Measurements from ENCODE around the gene DPP4. TPM values are rescaled to one million over a fixed set of nuclear protein-coding genes. Genes with fewer than 3 reads are reported as not detected.

DPP4 gene
- total and polyA plus RNA-seq, 2 of the 4 experiments (the other 2 are of a cell fraction): 13.2 to 19.0 TPM

- H2BK15ac ChIP-seq (ENCODE audit: low read depth, low read length): no peak overlapping the region
- no peak overlapping the region for H2AK5ac ChIP-seq (ENCODE audit: low read depth, low read length)
- peaks cover 4% of the 10 kb centered on the region for H3K9me1 ChIP-seq (ENCODE audit: insufficient read depth, low read length)
- H3K14ac ChIP-seq (replicated peaks; ENCODE audit: low read depth, low read length): no peak overlapping the region
- peak overlapping the region; percentile 64 for H2BK5ac ChIP-seq (ENCODE audit: low read depth, low read length, poor library complexity, severe bottlenecking)
- H4K91ac ChIP-seq (ENCODE audit: insufficient read depth, low read depth, low read length): no peak overlapping the region
- H3K4ac ChIP-seq (ENCODE audit: low read depth, low read length): no peak overlapping the region
- DNase-seq (peak; percentile 90), ATAC-seq (ENCODE audit: low read depth) (peak; percentile 68)
- TF ChIP-seq RFX5 (IDR thresholded peaks at IDR 0.05; ENCODE audit: low read depth, low read length) (no peak), CEBPB (IDR thresholded peaks at IDR 0.05; ENCODE audit: low read depth, low read length) (peak; percentile 35; the same call in 1 of the 2 replicates)
- BruUV-seq (replicated peaks): TSS peak; percentile 36
- in situ Hi-C loops (cut with MboI; ENCODE audit: low sequenced_read_pairs): no loop called here
- dilution Hi-C loops (cut with HindIII; ENCODE audit: low sequenced_read_pairs, unreplicated experiment): no loop called here
- H4K8ac ChIP-seq (ENCODE audit: low read depth in 2 of 2, low read length in 2 of 2): 0 out of 4 replicates have a peak overlapping the region, but pooled peaks of 1 of the 2 experiments have one; percentile 51
- no peaks in the 10 kb centered on the region for H3K9me3 ChIP-seq (ENCODE audit: control insufficient read depth, insufficient read depth, low read length)
- ChIA-PET CTCF (no interaction called here), POLR2A (ENCODE audit: unreplicated experiment) (interaction anchor here (1.1 kb wide), 1 partner anchor 12 kb away, joined by 3 read pairs; no protein-coding TSS in a partner anchor)
- H3K4me2 ChIP-seq (ENCODE audit: low read depth, low read length): peak overlapping the region; percentile 86
- H2AFZ ChIP-seq (replicated peaks; ENCODE audit: low read length, poor library complexity): no peak overlapping the region
- H2BK20ac ChIP-seq (ENCODE audit: low read depth, low read length): peak overlapping the region; percentile 58; the same call in 1 of the 2 replicates
- no peaks in the 10 kb centered on the region for H3K36me3 ChIP-seq (ENCODE audit: control insufficient read depth, insufficient read depth, low read length)
- no peak overlapping the region for H2AK9ac ChIP-seq (replicated peaks; ENCODE audit: low read depth, low read length, poor library complexity)
- no peaks in the 10 kb centered on the region for H3K79me1 ChIP-seq (ENCODE audit: low read depth in 1 of 2, low read length in 2 of 2)
- H3K56ac ChIP-seq (ENCODE audit: extremely low read depth, insufficient read depth, low read length): no peak overlapping the region
- peak overlapping the region; percentile 67; the same call in 1 of the 2 replicates for H3K27ac ChIP-seq (ENCODE audit: insufficient read depth, low read length)
- peaks cover 3% of the 10 kb centered on the region; the same call in 1 of the 2 replicates for H4K20me1 ChIP-seq (ENCODE audit: insufficient read depth, low read length)
- intact Hi-C loops (cut with micrococcal nuclease): loop anchor here (2.0 to 5.0 kb wide), 5 partner anchors 45 to 225 kb away; partner anchors contain the start of gene FAP
- peak overlapping the region; percentile 44; the same call in 1 of the 2 replicates for H3K18ac ChIP-seq (ENCODE audit: low read depth, low read length)
- H2BK120ac ChIP-seq (ENCODE audit: low read depth, low read length): peak overlapping the region; percentile 81; the same call in 1 of the 2 replicates
- peaks cover 26% of the 10 kb centered on the region for H3K4me1 ChIP-seq (ENCODE audit: control insufficient read depth, insufficient read depth, low read length)
- H3K23ac ChIP-seq (ENCODE audit: low read depth, low read length): peak overlapping the region; percentile 33
- H3K4me3 ChIP-seq (ENCODE audit: insufficient read depth, low read depth, low read length): peak overlapping the region; percentile 15; the same call in 1 of the 2 replicates
- H4K5ac ChIP-seq (ENCODE audit: low read depth, low read length): no peak overlapping the region; the same call in 1 of the 2 replicates
- no peak overlapping the region; the same call in 1 of the 2 replicates for H3K9ac ChIP-seq (ENCODE audit: low read depth, low read length)
- H3K27me3 ChIP-seq (ENCODE audit: control insufficient read depth, insufficient read depth, low read length): no peaks in the 10 kb centered on the region
Observed at GRCh38 chr2:162072181-162072702, 1.8 kb downstream of the DPP4 start.
